HepG2 (cell line): Measurements from ENCODE around the gene PODN. TPM values are rescaled to one million over a fixed set of nuclear protein-coding genes. Genes with fewer than 3 reads are reported as not detected.

Experiments used
- ARNTL ChIP-seq: sonication (generic); formaldehyde crosslinking; IDR thresholded peaks from 2 replicates; pipeline ENCODE4 v1.4.0; 2020; ENCODE audit warnings: mild to moderate bottlenecking, missing genetic modification reagents
- ATF7 ChIP-seq, 2 experiments: fragments of 450-650 bp in 1 of 2; sonication (generic) in 1 of 2; formaldehyde crosslinking in 1 of 2; IDR thresholded peaks; 2 replicates each; pipeline versions ENCODE4 v1.4.0 to v1.6.1; 2016 to 2020; ENCODE audit warnings: antibody characterized with exemption in 1 of 2, mild to moderate bottlenecking in 1 of 2, missing genetic modification reagents in 1 of 2
- ETV6 ChIP-seq: sonication (generic); formaldehyde crosslinking; conservative IDR thresholded peaks from 2 replicates; pipeline ENCODE4 v1.4.0; 2020; ENCODE audit warnings: missing genetic modification reagents
- FOXO1 ChIP-seq: sonication (generic); formaldehyde crosslinking; IDR thresholded peaks from 2 replicates; pipeline ENCODE4 v1.4.0; 2020; ENCODE audit warnings: missing genetic modification reagents
- HNF4A ChIP-seq: sonication (generic); formaldehyde crosslinking; IDR thresholded peaks from 2 replicates; pipeline ENCODE4 v1.4.0; 2020; ENCODE audit warnings: missing genetic modification reagents
- MEIS2 ChIP-seq: sonication (generic); formaldehyde crosslinking; IDR thresholded peaks from 2 replicates; pipeline ENCODE4 v1.9.0; 2021; ENCODE audit warnings: mild to moderate bottlenecking, missing genetic modification reagents
- NR2F1 ChIP-seq, 2 experiments: fragments of 450-650 bp in 1 of 2; formaldehyde crosslinking in 1 of 2; IDR thresholded peaks; 2 replicates each; pipeline versions ENCODE4 v1.5.0 to v1.6.1; 2016 to 2020; ENCODE audit warnings: mild to moderate bottlenecking in 1 of 2, missing compliant biosample characterization in 1 of 2, missing genetic modification reagents in 1 of 2, moderate library complexity in 1 of 2
- RAD21 ChIP-seq: fragments of 450-650 bp; formaldehyde crosslinking; IDR thresholded peaks from 2 replicates; pipeline ENCODE4 v1.5.0; 2020; ENCODE audit warnings: mild to moderate bottlenecking
- ZNF615 ChIP-seq: sonication (generic); formaldehyde crosslinking; IDR thresholded peaks from 2 replicates; pipeline ENCODE4 v1.5.0; 2020; ENCODE audit warnings: mild to moderate bottlenecking, missing genetic modification reagents, borderline replicate concordance
- polyA plus RNA-seq, 8 experiments: library from polyadenylated mRNA; depleted of rRNA in 3 of 8; stranded (reverse) in 7 of 8; unstranded in 1 of 8; fragments of >200 nt; fragmentation: Illumina TruSeq in 4 of 8; extraction: Trizol in 4 of 8; gene quantifications; 2 replicates each; pipeline versions ENCODE4 v1.2.1 to v1.2.3, GENCODE V29; 2011 to 2016; ENCODE audit warnings: low read depth in 4 of 8, missing spikeins in 1 of 8, mixed read lengths in 1 of 8; ENCODE audit not compliant: insufficient read depth in 1 of 8
- total RNA-seq, 5 experiments: library from RNA; depleted of rRNA; stranded (reverse); fragments of >200 nt; fragmentation: Illumina TruSeq; extraction: Trizol; gene quantifications; 2 replicates each; pipeline ENCODE4 v1.2.3, GENCODE V29; 2016; ENCODE audit warnings: low read depth in 1 of 5
- TF ChIP-seq, protein P1 (sequence below): sonication (generic); formaldehyde crosslinking; IDR thresholded peaks from 2 replicates; pipeline ENCODE4 v1.4.0; 2020; ENCODE audit warnings: missing genetic modification reagents, borderline replicate concordance
- TF ChIP-seq, protein P2 (sequence below): sonication (generic); formaldehyde crosslinking; IDR thresholded peaks from 2 replicates; pipeline ENCODE4 v1.4.0; 2020; ENCODE audit warnings: missing genetic modification reagents
- TF ChIP-seq, protein P3 (sequence below): sonication (generic); formaldehyde crosslinking; IDR thresholded peaks from 2 replicates; pipeline ENCODE4 v1.4.0; 2020; ENCODE audit warnings: missing genetic modification reagents
- TF ChIP-seq, protein P4 (sequence below): sonication (generic); formaldehyde crosslinking; IDR thresholded peaks from 2 replicates; pipeline ENCODE4 v1.5.1; 2020; ENCODE audit warnings: mild to moderate bottlenecking, missing genetic modification reagents, moderate library complexity

PODN gene
- total and polyA plus RNA-seq, 2 of the 13 experiments (the other 11 are each of a cell fraction or from before 2014, with no cell fraction given) = 0.13 TPM; not detected in 1

DNA sequence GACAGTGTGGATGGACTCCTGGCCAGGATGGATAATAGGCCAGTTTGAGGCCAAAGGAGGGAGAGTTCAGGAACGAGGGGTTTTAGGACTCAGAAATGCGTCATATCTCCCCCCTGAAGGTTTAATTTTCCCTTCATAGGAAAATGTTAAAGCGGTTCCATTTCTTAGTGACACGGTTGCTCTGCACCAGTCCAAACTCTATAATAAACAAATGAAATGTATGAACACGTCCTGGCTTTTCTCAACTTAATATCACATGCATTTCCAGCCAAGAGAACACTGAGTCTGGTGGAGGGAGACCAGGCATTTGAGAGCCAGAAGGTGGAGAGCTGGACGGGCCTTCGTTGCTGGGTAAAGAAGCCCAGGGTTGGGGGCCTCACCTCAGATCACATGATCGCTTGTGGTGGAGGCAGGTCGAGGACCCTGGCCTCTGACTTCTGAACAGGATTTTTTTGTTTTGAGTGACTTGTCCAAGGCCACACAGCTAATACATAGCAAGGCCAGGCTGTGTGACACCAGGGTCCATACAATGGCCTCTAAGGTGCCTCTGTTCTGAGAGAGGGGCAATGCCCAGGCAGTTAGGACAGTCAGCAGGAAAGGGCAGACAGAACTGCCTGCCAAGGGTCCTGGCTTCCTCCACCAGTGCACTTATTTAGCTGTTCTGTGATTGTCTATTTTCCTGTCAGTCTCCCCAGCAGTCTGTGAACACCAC lies 69.0 kb downstream of the PODN start (continued):
- TF ChIP-seq, protein P1, sequence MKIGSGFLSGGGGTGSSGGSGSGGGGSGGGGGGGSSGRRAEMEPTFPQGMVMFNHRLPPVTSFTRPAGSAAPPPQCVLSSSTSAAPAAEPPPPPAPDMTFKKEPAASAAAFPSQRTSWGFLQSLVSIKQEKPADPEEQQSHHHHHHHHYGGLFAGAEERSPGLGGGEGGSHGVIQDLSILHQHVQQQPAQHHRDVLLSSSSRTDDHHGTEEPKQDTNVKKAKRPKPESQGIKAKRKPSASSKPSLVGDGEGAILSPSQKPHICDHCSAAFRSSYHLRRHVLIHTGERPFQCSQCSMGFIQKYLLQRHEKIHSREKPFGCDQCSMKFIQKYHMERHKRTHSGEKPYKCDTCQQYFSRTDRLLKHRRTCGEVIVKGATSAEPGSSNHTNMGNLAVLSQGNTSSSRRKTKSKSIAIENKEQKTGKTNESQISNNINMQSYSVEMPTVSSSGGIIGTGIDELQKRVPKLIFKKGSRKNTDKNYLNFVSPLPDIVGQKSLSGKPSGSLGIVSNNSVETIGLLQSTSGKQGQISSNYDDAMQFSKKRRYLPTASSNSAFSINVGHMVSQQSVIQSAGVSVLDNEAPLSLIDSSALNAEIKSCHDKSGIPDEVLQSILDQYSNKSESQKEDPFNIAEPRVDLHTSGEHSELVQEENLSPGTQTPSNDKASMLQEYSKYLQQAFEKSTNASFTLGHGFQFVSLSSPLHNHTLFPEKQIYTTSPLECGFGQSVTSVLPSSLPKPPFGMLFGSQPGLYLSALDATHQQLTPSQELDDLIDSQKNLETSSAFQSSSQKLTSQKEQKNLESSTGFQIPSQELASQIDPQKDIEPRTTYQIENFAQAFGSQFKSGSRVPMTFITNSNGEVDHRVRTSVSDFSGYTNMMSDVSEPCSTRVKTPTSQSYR (CRISPR knock-in tag) = no peak
- TF ChIP-seq MEIS2 (CRISPR knock-in tag) (peak; percentile 62; the same call in 1 of the 2 replicates), ATF7 (IDR thresholded peaks at IDR 0.05) (no peak), ATF7 (CRISPR knock-in tag; IDR thresholded peaks at IDR 0.05) (no peak), ARNTL (0 out of 2 replicates have a peak, but pooled peaks have one; percentile 35), RAD21 (CRISPR knock-in tag) (no peak), ETV6 (CRISPR knock-in tag) (no peak), NR2F1 (CRISPR knock-in tag; IDR thresholded peaks at IDR 0.05) (peak; percentile 71 to 75), ZNF615 (CRISPR knock-in tag) (no peak), FOXO1 (CRISPR knock-in tag) (0 out of 2 replicates have a peak, but pooled peaks have one; percentile 26), HNF4A (CRISPR knock-in tag) (peak; percentile 66)
- TF ChIP-seq, protein P2, sequence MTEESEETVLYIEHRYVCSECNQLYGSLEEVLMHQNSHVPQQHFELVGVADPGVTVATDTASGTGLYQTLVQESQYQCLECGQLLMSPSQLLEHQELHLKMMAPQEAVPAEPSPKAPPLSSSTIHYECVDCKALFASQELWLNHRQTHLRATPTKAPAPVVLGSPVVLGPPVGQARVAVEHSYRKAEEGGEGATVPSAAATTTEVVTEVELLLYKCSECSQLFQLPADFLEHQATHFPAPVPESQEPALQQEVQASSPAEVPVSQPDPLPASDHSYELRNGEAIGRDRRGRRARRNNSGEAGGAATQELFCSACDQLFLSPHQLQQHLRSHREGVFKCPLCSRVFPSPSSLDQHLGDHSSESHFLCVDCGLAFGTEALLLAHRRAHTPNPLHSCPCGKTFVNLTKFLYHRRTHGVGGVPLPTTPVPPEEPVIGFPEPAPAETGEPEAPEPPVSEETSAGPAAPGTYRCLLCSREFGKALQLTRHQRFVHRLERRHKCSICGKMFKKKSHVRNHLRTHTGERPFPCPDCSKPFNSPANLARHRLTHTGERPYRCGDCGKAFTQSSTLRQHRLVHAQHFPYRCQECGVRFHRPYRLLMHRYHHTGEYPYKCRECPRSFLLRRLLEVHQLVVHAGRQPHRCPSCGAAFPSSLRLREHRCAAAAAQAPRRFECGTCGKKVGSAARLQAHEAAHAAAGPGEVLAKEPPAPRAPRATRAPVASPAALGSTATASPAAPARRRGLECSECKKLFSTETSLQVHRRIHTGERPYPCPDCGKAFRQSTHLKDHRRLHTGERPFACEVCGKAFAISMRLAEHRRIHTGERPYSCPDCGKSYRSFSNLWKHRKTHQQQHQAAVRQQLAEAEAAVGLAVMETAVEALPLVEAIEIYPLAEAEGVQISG = peak; percentile 26; the same call in 1 of the 2 replicates
- TF ChIP-seq, protein P3, sequence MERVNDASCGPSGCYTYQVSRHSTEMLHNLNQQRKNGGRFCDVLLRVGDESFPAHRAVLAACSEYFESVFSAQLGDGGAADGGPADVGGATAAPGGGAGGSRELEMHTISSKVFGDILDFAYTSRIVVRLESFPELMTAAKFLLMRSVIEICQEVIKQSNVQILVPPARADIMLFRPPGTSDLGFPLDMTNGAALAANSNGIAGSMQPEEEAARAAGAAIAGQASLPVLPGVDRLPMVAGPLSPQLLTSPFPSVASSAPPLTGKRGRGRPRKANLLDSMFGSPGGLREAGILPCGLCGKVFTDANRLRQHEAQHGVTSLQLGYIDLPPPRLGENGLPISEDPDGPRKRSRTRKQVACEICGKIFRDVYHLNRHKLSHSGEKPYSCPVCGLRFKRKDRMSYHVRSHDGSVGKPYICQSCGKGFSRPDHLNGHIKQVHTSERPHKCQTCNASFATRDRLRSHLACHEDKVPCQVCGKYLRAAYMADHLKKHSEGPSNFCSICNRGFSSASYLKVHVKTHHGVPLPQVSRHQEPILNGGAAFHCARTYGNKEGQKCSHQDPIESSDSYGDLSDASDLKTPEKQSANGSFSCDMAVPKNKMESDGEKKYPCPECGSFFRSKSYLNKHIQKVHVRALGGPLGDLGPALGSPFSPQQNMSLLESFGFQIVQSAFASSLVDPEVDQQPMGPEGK (CRISPR knock-in tag) = peak; percentile 39; the same call in 1 of the 2 replicates
- TF ChIP-seq, protein P4, sequence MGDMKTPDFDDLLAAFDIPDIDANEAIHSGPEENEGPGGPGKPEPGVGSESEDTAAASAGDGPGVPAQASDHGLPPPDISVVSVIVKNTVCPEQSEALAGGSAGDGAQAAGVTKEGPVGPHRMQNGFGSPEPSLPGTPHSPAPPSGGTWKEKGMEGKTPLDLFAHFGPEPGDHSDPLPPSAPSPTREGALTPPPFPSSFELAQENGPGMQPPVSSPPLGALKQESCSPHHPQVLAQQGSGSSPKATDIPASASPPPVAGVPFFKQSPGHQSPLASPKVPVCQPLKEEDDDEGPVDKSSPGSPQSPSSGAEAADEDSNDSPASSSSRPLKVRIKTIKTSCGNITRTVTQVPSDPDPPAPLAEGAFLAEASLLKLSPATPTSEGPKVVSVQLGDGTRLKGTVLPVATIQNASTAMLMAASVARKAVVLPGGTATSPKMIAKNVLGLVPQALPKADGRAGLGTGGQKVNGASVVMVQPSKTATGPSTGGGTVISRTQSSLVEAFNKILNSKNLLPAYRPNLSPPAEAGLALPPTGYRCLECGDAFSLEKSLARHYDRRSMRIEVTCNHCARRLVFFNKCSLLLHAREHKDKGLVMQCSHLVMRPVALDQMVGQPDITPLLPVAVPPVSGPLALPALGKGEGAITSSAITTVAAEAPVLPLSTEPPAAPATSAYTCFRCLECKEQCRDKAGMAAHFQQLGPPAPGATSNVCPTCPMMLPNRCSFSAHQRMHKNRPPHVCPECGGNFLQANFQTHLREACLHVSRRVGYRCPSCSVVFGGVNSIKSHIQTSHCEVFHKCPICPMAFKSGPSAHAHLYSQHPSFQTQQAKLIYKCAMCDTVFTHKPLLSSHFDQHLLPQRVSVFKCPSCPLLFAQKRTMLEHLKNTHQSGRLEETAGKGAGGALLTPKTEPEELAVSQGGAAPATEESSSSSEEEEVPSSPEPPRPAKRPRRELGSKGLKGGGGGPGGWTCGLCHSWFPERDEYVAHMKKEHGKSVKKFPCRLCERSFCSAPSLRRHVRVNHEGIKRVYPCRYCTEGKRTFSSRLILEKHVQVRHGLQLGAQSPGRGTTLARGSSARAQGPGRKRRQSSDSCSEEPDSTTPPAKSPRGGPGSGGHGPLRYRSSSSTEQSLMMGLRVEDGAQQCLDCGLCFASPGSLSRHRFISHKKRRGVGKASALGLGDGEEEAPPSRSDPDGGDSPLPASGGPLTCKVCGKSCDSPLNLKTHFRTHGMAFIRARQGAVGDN (CRISPR knock-in tag) = peak; percentile 65
